GM12878 (cell line): Measurements from ENCODE around the gene ETDC.

ENCODE experiments used
- EZH2 ChIP-seq: IDR thresholded peaks from 2 replicates; pipeline ENCODE4 v1.6.1; 2012; ENCODE audit warnings: low read depth, mild to moderate bottlenecking, control low read depth, inconsistent platforms, low read length, borderline replicate concordance; ENCODE audit not compliant: control insufficient read depth
- MEF2A ChIP-seq: IDR thresholded peaks from 2 replicates; pipeline ENCODE4 v1.6.1; 2011; ENCODE audit warnings: low read depth, mild to moderate bottlenecking, low read length, moderate library complexity; ENCODE audit not compliant: insufficient read depth

- TF ChIP-seq EZH2 = no peak
- TF ChIP-seq MEF2A = no peak
Measured at GRCh38 chrX:135340831-135341230, 31.6 kb downstream of the ETDC start.
